COLO829 (cell line): ENCODE data around the gene TCEANC2.
"Not testable (repeated sequence)": the region's sequence is repeated elsewhere in the genome, so short reads cannot be mapped to it uniquely, and the experiment has no call there.

Source experiments
- DNase-seq: peaks from one replicate; pipeline ENCODE4 v3.0.0; 2012; ENCODE audit warnings: low spot score

Gene TCEANC2

DNA sequence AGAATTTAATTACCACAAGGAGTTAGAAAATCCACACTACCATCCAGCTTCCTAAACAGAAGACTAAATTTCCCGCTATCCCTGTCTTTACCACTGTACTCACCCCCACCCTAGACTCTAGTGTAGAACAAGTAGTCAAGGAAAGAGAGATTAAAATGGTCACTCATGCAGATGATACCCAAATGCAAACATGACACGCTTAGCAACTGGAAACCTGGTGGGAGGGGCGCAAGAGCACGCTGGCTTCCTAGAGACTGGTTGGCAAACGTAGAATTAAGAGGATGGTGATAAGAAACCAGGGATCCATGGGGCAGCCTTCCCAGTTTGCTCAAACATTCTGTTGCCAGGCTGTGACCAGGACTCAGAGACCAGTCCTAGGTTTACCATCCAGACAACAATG lies 25.6 kb upstream of the TCEANC2 start:
- no peak for DNase-seq

DNA sequence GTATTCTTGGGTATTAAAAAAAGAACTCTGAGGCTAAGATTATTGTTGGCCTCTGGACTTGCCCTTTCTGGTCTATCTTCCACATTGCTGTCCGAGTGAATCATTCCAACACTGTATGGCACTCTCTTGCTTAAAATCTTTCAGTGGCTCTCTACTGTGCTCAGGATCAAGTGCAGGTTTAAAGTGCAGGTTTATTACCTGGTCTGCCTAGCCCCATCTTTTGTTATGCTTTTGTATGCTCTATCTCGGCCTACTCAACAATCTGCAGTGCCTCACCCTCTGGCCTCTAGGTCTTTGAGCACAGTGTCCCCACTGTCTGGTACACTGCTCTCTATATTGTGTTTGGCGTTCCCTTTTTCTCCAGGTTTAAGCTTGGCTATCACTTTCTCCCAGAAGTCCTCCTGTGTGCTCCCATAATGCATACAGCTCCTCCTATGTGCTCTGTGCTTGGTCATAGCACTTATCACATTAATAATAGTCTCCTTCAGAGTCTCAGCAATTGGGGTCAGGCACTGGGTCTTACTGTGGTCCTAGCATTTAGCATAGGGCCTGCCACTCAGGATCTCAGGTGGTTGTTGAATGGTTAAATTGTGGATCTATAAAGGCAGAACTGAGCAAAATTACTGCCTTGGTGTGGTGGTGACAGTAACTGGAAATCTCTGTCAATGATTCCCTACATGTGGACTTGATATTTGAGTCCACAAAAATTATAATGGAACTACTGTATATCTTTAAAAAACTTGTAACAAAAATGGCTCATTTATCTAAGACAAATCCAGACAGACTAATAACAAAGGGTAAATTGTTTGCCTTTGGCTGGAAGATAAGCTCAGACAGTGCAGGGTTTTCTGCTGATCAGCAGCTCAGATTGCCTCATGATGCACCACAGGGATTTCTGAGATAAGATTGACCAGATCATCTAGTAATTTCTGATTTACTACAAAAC lies 24.8 kb upstream of the TCEANC2 start:
- peak; percentile 90 for DNase-seq

DNA sequence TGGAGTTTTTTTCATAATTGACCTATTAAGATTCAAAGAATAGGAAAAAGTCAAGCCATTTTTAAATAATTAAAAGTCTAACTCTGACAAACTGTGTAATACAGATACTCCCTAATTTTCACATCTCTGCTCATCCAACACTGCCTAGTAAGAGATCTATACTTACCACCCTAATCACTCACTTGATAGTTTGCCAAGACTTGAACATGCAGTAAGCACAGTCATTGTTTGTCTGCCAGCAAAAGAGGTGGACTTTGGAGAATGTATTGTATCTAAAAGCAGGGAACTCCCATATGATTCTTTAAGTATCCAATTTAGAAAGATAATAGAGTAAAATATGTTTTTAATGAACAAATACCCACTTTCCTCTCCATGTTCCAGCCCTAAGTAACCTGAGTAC lies 15.9 kb upstream of the TCEANC2 start:
- DNase-seq: no peak

- DNase-seq: no peak
Measured at GRCh38 chr1:54041806-54042205, 11.6 kb upstream of the TCEANC2 start.

GRCh38 chr1:54045496-54045895 lies 7.9 kb upstream of the TCEANC2 start:
- DNase-seq: no peak

GRCh38 chr1:54046671-54047383 lies 6.6 kb upstream of the TCEANC2 start:
- DNase-seq: no peak

GRCh38 chr1:54047384-54048305 lies 5.8 kb upstream of the TCEANC2 start:
- no peak for DNase-seq

DNA sequence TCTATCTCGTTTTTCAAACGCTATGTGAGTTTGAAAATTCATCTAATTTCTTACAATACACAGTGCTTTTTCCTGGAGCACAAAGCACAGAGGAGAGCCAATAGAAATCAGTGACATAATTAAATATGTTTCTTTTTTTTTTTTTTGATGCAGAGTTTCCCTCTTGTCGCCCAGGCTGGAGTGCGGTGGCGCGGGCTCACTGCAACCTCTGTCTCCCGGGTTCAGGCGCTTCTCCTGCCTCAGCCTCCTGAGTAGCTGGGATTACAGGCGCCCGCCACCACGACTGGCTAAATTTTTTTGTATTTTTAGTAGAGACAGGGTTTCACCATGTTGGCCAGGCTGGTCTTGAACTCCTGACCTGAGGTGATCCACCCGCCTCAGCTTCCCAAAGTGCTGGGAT lies 3.0 kb upstream of the TCEANC2 start:
- DNase-seq: not testable (repeated sequence)

DNA sequence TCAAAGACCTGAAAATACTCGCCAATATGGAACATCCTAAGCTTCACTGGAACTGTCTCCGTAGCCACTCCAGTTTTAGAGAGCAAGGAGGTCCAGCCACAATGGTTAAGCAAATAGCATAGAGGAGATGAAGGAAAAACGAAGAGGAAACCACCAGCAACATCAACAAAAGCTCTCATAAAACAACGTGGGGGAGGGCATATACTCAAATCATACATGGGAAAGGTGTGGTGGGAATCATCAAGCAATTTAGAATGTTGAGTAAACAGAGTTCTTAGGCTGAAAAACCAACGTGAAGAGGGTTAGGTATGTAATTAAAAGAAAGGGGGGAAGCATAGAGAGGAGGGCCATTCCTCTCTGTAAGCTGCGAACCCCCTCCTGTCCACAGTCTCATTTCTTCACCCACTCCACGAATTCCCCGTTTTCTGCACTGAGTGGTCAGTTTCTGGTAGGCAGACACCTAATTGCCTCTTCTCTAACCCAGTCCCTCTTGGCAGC lies 1.4 kb upstream of the TCEANC2 start:
- DNase-seq: no peak

GRCh38 chr1:54052431-54052933 lies 926 bp upstream of the TCEANC2 start:
- DNase-seq: no peak

- no peak for DNase-seq
Measured at GRCh38 chr1:54053745-54054437, 483 bp downstream of the TCEANC2 start.

DNA sequence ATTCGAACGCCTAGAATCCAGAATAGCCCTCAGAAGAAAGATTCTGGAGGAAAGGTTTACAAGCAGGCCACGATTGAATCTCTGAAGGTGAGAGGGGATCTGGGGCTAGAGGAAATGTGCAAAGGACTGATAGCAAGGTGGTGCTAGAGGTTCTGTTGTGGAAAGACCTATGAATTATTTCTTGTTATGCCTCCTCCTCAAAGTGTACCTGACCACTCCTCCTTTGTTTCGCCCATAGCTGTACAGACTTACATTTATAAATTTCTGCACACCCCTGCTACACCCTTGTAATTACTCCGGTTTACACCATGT lies 986 bp downstream of the TCEANC2 start:
- no peak for DNase-seq

DNA sequence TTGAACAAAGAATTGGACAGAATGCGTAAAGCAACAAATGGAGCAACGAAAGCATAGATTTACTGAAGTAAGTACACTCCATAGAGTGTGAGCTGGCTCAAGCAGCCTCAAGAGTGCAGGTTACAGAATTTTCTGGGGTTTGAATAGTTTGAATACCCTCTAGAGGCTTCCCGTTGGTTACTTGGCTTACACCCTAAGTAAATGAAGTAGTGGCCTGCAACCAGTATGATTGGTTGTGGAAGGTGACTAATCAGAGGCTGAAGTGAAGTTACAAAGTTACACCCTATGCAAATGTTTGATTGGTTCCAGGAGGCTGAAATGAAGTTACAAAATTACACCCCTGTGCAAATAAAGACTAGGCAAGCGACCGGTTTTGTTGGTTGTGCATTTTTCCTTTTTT lies 10.9 kb downstream of the TCEANC2 start:
- no peak for DNase-seq

GRCh38 chr1:54069791-54070170 lies 16.4 kb downstream of the TCEANC2 start:
- no peak for DNase-seq

GRCh38 chr1:54070171-54070837 lies 16.9 kb downstream of the TCEANC2 start:
- DNase-seq: peak; percentile 73

GRCh38 chr1:54077359-54077758 lies 24.0 kb downstream of the TCEANC2 start:
- DNase-seq: no peak

GRCh38 chr1:54080598-54081049 lies 27.2 kb downstream of the TCEANC2 start:
- no peak for DNase-seq

- peak; percentile 52 for DNase-seq
Measured at GRCh38 chr1:54081306-54082270, 28.2 kb downstream of the TCEANC2 start.

GRCh38 chr1:54084794-54085193 lies 31.4 kb downstream of the TCEANC2 start:
- DNase-seq: no peak

- DNase-seq: no peak
Measured at GRCh38 chr1:54086754-54087153, 33.3 kb downstream of the TCEANC2 start.
